ENCODE measurements around the gene CEMIP. TPM values are rescaled to one million over a fixed set of nuclear protein-coding genes. Genes with fewer than 3 reads are reported as not detected.

CEMIP gene
- total RNA-seq, 2 donors from 2014 or later = 1.1 to 1.2 TPM

GRCh38 chr15:80888846-80889245 is 109.7 kb downstream of the CEMIP start:
- no peak for TF ChIP-seq CTCF (IDR thresholded peaks at IDR 0.05)
- DNase-seq (ENCODE audit: low spot score) (no peak), ATAC-seq (ENCODE audit: insufficient number of reproducible peaks, low FRiP score, low read depth) (no peak)
- Histone ChIP-seq H3K9me3 (no peaks in the 10 kb centered on the region), H3K27me3 (replicated peaks; ENCODE audit: insufficient read depth) (no peaks in the 10 kb centered on the region), H3K27ac (no peak overlapping the region), H3K4me1 (ENCODE audit: control insufficient read depth in 1 of 2, low read depth in 2 of 2) (peaks cover 0 to 10% of the 10 kb centered on the region in 2 donors), H3K4me3 (no peak overlapping the region), H3K36me3 (no peaks in the 10 kb centered on the region)

- Histone ChIP-seq H3K27me3 (replicated peaks; ENCODE audit: insufficient read depth) (no peaks in the 10 kb centered on the region), H3K4me3 (no peak overlapping the region), H3K36me3 (no peaks in the 10 kb centered on the region), H3K4me1 (ENCODE audit: control insufficient read depth in 1 of 2, low read depth in 2 of 2) (peaks cover 0 to 10% of the 10 kb centered on the region in 2 donors), H3K9me3 (no peaks in the 10 kb centered on the region), H3K27ac (no peak overlapping the region)
- no peak for TF ChIP-seq CTCF (IDR thresholded peaks at IDR 0.05)
- ATAC-seq (ENCODE audit: insufficient number of reproducible peaks, low FRiP score, low read depth) = no peak
- no peak for DNase-seq (ENCODE audit: low spot score)
These were observed 111.3 kb downstream of the CEMIP start for GRCh38 chr15:80890341-80891005.

GRCh38 chr15:80891006-80891405 is 111.8 kb downstream of the CEMIP start:
- Histone ChIP-seq H3K27me3 (replicated peaks; ENCODE audit: insufficient read depth) (no peaks in the 10 kb centered on the region), H3K4me1 (ENCODE audit: control insufficient read depth in 1 of 2, low read depth in 2 of 2) (peaks cover 0 to 10% of the 10 kb centered on the region in 2 donors), H3K9me3 (no peaks in the 10 kb centered on the region), H3K4me3 (no peak overlapping the region), H3K27ac (no peak overlapping the region), H3K36me3 (no peaks in the 10 kb centered on the region)
- DNase-seq (ENCODE audit: low spot score) (no peak), ATAC-seq (ENCODE audit: insufficient number of reproducible peaks, low FRiP score, low read depth) (no peak)
- no peak for TF ChIP-seq CTCF (IDR thresholded peaks at IDR 0.05)

GRCh38 chr15:80892414-80892813 is 113.2 kb downstream of the CEMIP start:
- no peak for DNase-seq (ENCODE audit: low spot score)
- ATAC-seq (ENCODE audit: insufficient number of reproducible peaks, low FRiP score, low read depth) = no peak
- no peak overlapping the region for H3K4me3 ChIP-seq
- no peak overlapping the region for H3K27ac ChIP-seq
- H3K27me3 ChIP-seq (replicated peaks; ENCODE audit: insufficient read depth) = no peaks in the 10 kb centered on the region
- no peaks in the 10 kb centered on the region for H3K9me3 ChIP-seq
- H3K36me3 ChIP-seq = no peaks in the 10 kb centered on the region
- TF ChIP-seq CTCF (IDR thresholded peaks at IDR 0.05) = no peak
- H3K4me1 ChIP-seq (ENCODE audit: control insufficient read depth in 1 of 2, low read depth in 2 of 2) = peaks cover 0 to 10% of the 10 kb centered on the region in 2 donors

- no peak for TF ChIP-seq CTCF (IDR thresholded peaks at IDR 0.05)
- Histone ChIP-seq H3K4me1 (ENCODE audit: control insufficient read depth in 1 of 2, low read depth in 2 of 2) (peaks cover 0 to 10% of the 10 kb centered on the region in 2 donors), H3K27ac (no peak overlapping the region), H3K4me3 (no peak overlapping the region), H3K9me3 (no peaks in the 10 kb centered on the region), H3K27me3 (replicated peaks; ENCODE audit: insufficient read depth) (no peaks in the 10 kb centered on the region), H3K36me3 (no peaks in the 10 kb centered on the region)
- no peak for ATAC-seq (ENCODE audit: insufficient number of reproducible peaks, low FRiP score, low read depth)
- DNase-seq (ENCODE audit: low spot score) = no peak
These were observed 114.6 kb downstream of the CEMIP start for GRCh38 chr15:80893777-80894176.

Measured in thoracic aorta (tissue), 2 donors.